Chondrocyte (in vitro differentiated cells): Measurements from ENCODE around the gene GSS. TPM values are rescaled to one million over a fixed set of nuclear protein-coding genes. Genes with fewer than 3 reads are reported as not detected.
"Not testable (repeated sequence)": the region's sequence is repeated elsewhere in the genome, so short reads cannot be mapped to it uniquely, and the experiment has no call there.

Experiments used
- DNase-seq: peaks from one replicate; pipeline ENCODE4 v3.0.0; 2021; ENCODE audit warnings: mixed read lengths, low spot score
- H3K27ac Mint-ChIP-seq: one replicate; pipeline ENCODE4 v1.8.0; 2021; ENCODE audit warnings: mild to moderate bottlenecking, moderate library complexity, mixed read lengths; ENCODE audit not compliant: unreplicated experiment
- H3K27me3 Mint-ChIP-seq: 2 replicates; pipeline ENCODE4 v1.8.0; 2021; ENCODE audit warnings: low read depth, mixed read lengths
- H3K36me3 Mint-ChIP-seq: 2 replicates; pipeline ENCODE4 v1.8.0; 2021; ENCODE audit warnings: low read depth, mixed read lengths
- H3K4me1 Mint-ChIP-seq: 2 replicates; pipeline ENCODE4 v1.8.0; 2021; ENCODE audit warnings: low read depth, mild to moderate bottlenecking, mixed read lengths
- H3K4me3 Mint-ChIP-seq: one replicate; pipeline ENCODE4 v1.8.0; 2021; ENCODE audit warnings: mild to moderate bottlenecking, moderate library complexity, mixed read lengths; ENCODE audit not compliant: unreplicated experiment
- H3K9me3 Mint-ChIP-seq: 2 replicates; pipeline ENCODE4 v1.8.0; 2021; ENCODE audit warnings: low read depth, mixed read lengths
- microRNA-seq: library from miRNA; unstranded; fragments of <30 nt; microRNA quantifications from one replicate; pipeline ENCODE4 v1.2.0, GENCODE V29; 2020; ENCODE audit warnings: borderline number of aligned reads
- total RNA-seq: library from RNA; stranded (reverse); gene quantifications from 3 replicates; pipeline ENCODE4 v1.2.1, GENCODE V29; 2021
- TF ChIP-seq, protein P1 (sequence below): fragments of 200-600 bp; sonication (generic); IDR thresholded peaks from 2 replicates; pipeline ENCODE4 v1.5.0; 2021; ENCODE audit warnings: antibody characterized with exemption, mild to moderate bottlenecking, moderate library complexity

The GSS gene
- total RNA-seq, 1 donor from 2014 or later: 57.3 TPM

DNA sequence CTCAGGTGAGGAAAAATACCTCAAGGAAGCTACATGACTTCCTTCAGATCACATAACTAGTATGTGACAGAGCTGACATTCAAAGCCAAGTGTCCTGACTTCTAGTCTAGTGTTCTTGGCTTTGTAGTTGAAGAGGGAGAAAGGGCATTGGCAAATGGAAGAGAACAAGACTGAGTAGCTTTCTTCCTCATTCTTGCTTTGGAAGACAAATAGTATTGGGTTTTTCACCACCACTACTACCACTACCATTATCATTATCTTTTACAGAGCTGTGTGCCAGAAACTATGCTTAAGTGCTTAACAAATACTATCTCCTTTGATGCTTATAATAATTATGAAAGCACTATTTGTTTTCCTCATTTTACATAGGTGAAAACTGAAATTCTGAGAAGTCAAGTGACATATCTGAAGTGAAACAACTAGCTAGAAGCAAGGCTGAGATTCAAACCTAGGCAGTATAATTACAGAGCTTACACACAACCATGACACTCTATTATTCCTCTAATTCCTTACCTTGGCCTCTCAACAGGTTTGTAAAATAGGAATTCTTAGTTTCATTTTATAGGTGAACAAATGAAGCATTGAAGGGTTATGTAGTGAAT lies 72.4 kb downstream of the GSS start:
- Mint-ChIP-seq H3K27ac (no peak overlapping the region), H3K36me3 (peaks cover 20% of the 10 kb centered on the region), H3K27me3 (no peaks in the 10 kb centered on the region), H3K9me3 (no peaks in the 10 kb centered on the region), H3K4me1 (peaks cover 8% of the 10 kb centered on the region), H3K4me3 (no peak overlapping the region)
- no peak for DNase-seq
- TF ChIP-seq, protein P1, sequence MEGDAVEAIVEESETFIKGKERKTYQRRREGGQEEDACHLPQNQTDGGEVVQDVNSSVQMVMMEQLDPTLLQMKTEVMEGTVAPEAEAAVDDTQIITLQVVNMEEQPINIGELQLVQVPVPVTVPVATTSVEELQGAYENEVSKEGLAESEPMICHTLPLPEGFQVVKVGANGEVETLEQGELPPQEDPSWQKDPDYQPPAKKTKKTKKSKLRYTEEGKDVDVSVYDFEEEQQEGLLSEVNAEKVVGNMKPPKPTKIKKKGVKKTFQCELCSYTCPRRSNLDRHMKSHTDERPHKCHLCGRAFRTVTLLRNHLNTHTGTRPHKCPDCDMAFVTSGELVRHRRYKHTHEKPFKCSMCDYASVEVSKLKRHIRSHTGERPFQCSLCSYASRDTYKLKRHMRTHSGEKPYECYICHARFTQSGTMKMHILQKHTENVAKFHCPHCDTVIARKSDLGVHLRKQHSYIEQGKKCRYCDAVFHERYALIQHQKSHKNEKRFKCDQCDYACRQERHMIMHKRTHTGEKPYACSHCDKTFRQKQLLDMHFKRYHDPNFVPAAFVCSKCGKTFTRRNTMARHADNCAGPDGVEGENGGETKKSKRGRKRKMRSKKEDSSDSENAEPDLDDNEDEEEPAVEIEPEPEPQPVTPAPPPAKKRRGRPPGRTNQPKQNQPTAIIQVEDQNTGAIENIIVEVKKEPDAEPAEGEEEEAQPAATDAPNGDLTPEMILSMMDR: no peak

GRCh38 chr20:34881689-34882088 lies 73.9 kb downstream of the GSS start:
- no peak for DNase-seq
- no peak overlapping the region for H3K4me3 Mint-ChIP-seq
- H3K9me3 Mint-ChIP-seq: no peaks in the 10 kb centered on the region
- H3K27ac Mint-ChIP-seq: no peak overlapping the region
- no peaks in the 10 kb centered on the region for H3K27me3 Mint-ChIP-seq
- H3K36me3 Mint-ChIP-seq: peaks cover 19% of the 10 kb centered on the region
- TF ChIP-seq, protein P1: no peak
- H3K4me1 Mint-ChIP-seq: peaks cover 13% of the 10 kb centered on the region

DNA sequence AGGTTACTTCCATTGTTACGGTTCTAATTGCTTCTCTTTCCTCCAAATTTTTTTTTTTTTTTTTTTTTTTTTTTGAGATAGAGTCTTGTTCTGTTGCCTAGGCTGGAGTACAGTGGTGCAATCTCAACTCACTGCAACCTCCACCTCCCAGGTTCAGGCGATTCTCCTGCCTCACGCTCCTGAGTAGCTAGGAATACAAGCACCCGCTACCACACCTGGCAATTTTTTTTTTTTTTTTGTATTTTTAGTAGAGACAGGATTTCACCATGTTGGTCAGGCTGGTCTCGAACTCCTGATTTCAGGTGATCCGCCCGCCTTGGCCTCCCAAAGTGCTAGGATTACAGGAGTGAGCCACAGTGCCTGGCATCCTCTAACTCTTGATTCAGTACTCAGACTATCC lies 74.6 kb downstream of the GSS start:
- not testable (repeated sequence) for H3K9me3 Mint-ChIP-seq, H3K27me3 Mint-ChIP-seq, H3K4me3 Mint-ChIP-seq, DNase-seq, H3K27ac Mint-ChIP-seq
- H3K36me3 Mint-ChIP-seq: peaks cover 19% of the 10 kb centered on the region
- H3K4me1 Mint-ChIP-seq: peaks cover 15% of the 10 kb centered on the region

DNA sequence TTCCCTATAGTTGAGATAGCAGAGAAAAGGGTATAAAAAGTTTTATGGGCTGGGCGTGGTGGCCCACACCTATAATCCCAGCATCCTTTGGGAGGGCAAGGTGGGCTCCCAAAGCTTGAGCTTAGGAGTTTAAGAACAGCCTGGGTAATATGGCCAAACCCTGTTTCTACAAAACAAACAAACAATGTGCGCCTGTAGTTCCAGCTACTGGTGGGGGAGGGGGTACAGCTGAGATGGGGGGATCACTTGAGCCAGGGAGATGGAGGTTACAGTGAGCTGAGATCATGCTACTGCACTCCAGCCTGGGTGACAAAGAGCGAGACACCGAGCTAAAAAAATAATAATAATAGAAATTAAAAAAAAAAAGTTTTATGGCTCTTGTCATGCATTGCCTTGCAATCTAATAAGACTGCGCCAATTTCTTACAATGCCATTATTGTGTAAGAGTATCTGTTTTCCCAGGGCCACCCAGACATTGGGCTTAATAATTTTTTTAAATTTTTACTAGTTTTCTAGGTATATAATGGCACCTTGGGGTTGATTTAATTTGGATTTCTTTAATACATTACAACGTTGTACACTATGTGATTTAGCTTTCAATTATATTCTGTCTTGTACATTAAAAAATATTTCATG lies 75.3 kb downstream of the GSS start:
- no peaks in the 10 kb centered on the region for H3K9me3 Mint-ChIP-seq
- peaks cover 19% of the 10 kb centered on the region for H3K4me1 Mint-ChIP-seq
- no peaks in the 10 kb centered on the region for H3K27me3 Mint-ChIP-seq
- no peak overlapping the region for H3K4me3 Mint-ChIP-seq
- peaks cover 18% of the 10 kb centered on the region for H3K36me3 Mint-ChIP-seq
- TF ChIP-seq, protein P1: no peak
- H3K27ac Mint-ChIP-seq: no peak overlapping the region
- DNase-seq: no peak

Small RNA genes within 50 kb of the gene (microRNA-seq; reads per million reads assigned to microRNA genes)
- gene MIR499A (not detected), gene MIR499B (not detected)

Other genes starting within 250 kb of the GSS start
- 21.5 to 43.3 TPM (median 42.3 TPM) in 3 replicates for gene NCOA6, start 130.2 kb downstream of the GSS start, total RNA-seq
- gene GGT7, start 83.0 kb downstream of the GSS start, total RNA-seq: 10.4 to 23.9 TPM (median 23.7 TPM) in 3 replicates
- 20.5 to 34.8 TPM (median 31.8 TPM) in 3 replicates for gene ACSS2, start 79.2 kb downstream of the GSS start, total RNA-seq
- gene MYH7B, start 62 bp upstream of the GSS start, total RNA-seq: 0.30 to 0.64 TPM in 2 of 3 replicates, not detected in the other
- 83.4 to 118 TPM (median 112 TPM) in 3 replicates for gene TRPC4AP, start 137.0 kb upstream of the GSS start, total RNA-seq
- gene EDEM2, start 191.5 kb upstream of the GSS start, total RNA-seq: 21.0 to 25.5 TPM (median 22.4 TPM) in 3 replicates
- 2.8 to 5.2 TPM (median 3.5 TPM) in 3 replicates for gene PROCR, start 216.3 kb upstream of the GSS start, total RNA-seq